Loucy (cell line): ENCODE data around the gene PRR15.

Experiments used
- H2AFZ ChIP-seq: fragments of 200-600 bp; sonication (generic); 2 replicates; pipeline ENCODE4 v1.6.0; 2016; ENCODE audit warnings: antibody characterized with exemption, mild to moderate bottlenecking, low read length, moderate library complexity
- H3F3A ChIP-seq: fragments of 200-600 bp; 2 replicates; pipeline ENCODE4 v1.6.0; 2016; ENCODE audit warnings: antibody characterized with exemption, low read depth, mild to moderate bottlenecking
- H3K27me3 ChIP-seq: fragments of 200-600 bp; sonication (generic); 2 replicates; pipeline ENCODE4 v1.6.1; 2014; ENCODE audit warnings: low read length, mild to moderate bottlenecking; ENCODE audit not compliant: insufficient read depth, poor library complexity, severe bottlenecking
- H3K36me3 ChIP-seq: fragments of 200-600 bp; sonication (generic); 2 replicates; pipeline ENCODE4 v1.6.1; 2016; ENCODE audit warnings: low read length; ENCODE audit not compliant: insufficient read depth
- H3K4me1 ChIP-seq: fragments of 200-600 bp; sonication (generic); 2 replicates; pipeline ENCODE4 v1.5.1; 2014; ENCODE audit warnings: low read length, mild to moderate bottlenecking; ENCODE audit not compliant: insufficient read depth, poor library complexity, severe bottlenecking
- H3K4me2 ChIP-seq: fragments of 200-600 bp; sonication (generic); 2 replicates; pipeline ENCODE4 v1.6.0; 2014; ENCODE audit warnings: antibody characterized with exemption, low read length, low read depth, mild to moderate bottlenecking; ENCODE audit not compliant: poor library complexity, severe bottlenecking
- H3K4me3 ChIP-seq: fragments of 200-600 bp; sonication (generic); 2 replicates; pipeline ENCODE4 v1.5.1; 2014; ENCODE audit warnings: low read length, mild to moderate bottlenecking, mixed read lengths; ENCODE audit not compliant: poor library complexity, severe bottlenecking
- H3K79me2 ChIP-seq: fragments of 200-600 bp; sonication (generic); 2 replicates; pipeline ENCODE4 v1.6.1; 2014; ENCODE audit warnings: low read length; ENCODE audit not compliant: insufficient read depth
- H3K9ac ChIP-seq: fragments of 200-600 bp; sonication (generic); 2 replicates; pipeline ENCODE4 v1.6.0; 2014; ENCODE audit warnings: mild to moderate bottlenecking, low read depth, low read length, moderate library complexity; ENCODE audit not compliant: poor library complexity, severe bottlenecking
- H3K9me2 ChIP-seq: fragments of 200-600 bp; sonication (generic); replicated peaks from 2 replicates; pipeline ENCODE4 v1.6.1; 2016; ENCODE audit warnings: low read depth, low read length, mixed read lengths
- H3K9me3 ChIP-seq: fragments of 200-600 bp; sonication (generic); 2 replicates; pipeline ENCODE4 v1.6.1; 2014; ENCODE audit warnings: mild to moderate bottlenecking, antibody characterized with exemption, low read length, low read depth; ENCODE audit not compliant: insufficient read depth
- H4K20me1 ChIP-seq: fragments of 200-600 bp; sonication (generic); 2 replicates; pipeline ENCODE4 v1.6.0; 2014; ENCODE audit warnings: antibody characterized with exemption, low read length, mild to moderate bottlenecking; ENCODE audit not compliant: insufficient read depth, poor library complexity, severe bottlenecking
- EZH2phosphoT487 ChIP-seq: fragments of 200-600 bp; IDR thresholded peaks from 2 replicates; pipeline ENCODE4 v1.6.1; 2018; ENCODE audit warnings: antibody characterized with exemption, mild to moderate bottlenecking, moderate library complexity, borderline replicate concordance
- TF ChIP-seq, protein P1 (sequence below): fragments of 200-600 bp; sonication (generic); conservative IDR thresholded peaks from 2 replicates; pipeline ENCODE4 v1.5.1; 2014; ENCODE audit warnings: mild to moderate bottlenecking, antibody characterized with exemption, low read length

PRR15 gene

DNA sequence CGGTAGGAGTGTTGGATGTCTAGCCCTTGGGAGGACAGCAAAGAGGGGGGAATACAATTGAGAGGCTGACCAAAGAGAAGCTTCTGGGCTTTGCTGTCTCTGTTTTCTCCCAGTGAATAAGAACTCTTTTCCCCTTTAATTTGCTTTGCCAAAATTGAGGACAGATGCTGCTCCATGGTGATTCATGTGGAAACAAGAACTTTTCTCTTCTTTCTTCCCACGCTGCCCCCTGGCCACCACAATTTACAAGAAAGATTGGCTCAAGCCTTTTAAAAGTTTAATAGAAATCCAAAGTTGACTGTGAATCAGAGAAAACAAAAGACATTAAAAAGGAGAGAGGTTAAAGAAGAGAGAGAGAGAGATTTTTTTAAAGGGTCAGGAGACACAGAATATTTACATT is 49.0 kb downstream of the PRR15 start:
- no peak overlapping the region for H3K9ac ChIP-seq
- peaks cover 4% of the 10 kb centered on the region for H3K4me1 ChIP-seq
- H2AFZ ChIP-seq = no peak overlapping the region
- H3K4me3 ChIP-seq = no peak overlapping the region
- no peaks in the 10 kb centered on the region for H3K9me3 ChIP-seq
- H3K79me2 ChIP-seq = no peaks in the 10 kb centered on the region
- TF ChIP-seq, protein P1, sequence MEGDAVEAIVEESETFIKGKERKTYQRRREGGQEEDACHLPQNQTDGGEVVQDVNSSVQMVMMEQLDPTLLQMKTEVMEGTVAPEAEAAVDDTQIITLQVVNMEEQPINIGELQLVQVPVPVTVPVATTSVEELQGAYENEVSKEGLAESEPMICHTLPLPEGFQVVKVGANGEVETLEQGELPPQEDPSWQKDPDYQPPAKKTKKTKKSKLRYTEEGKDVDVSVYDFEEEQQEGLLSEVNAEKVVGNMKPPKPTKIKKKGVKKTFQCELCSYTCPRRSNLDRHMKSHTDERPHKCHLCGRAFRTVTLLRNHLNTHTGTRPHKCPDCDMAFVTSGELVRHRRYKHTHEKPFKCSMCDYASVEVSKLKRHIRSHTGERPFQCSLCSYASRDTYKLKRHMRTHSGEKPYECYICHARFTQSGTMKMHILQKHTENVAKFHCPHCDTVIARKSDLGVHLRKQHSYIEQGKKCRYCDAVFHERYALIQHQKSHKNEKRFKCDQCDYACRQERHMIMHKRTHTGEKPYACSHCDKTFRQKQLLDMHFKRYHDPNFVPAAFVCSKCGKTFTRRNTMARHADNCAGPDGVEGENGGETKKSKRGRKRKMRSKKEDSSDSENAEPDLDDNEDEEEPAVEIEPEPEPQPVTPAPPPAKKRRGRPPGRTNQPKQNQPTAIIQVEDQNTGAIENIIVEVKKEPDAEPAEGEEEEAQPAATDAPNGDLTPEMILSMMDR = no peak
- no peak for TF ChIP-seq EZH2phosphoT487
- no peaks in the 10 kb centered on the region for H3K9me2 ChIP-seq
- H3F3A ChIP-seq = no peaks in the 10 kb centered on the region
- H3K27me3 ChIP-seq = no peaks in the 10 kb centered on the region
- no peaks in the 10 kb centered on the region for H4K20me1 ChIP-seq
- H3K36me3 ChIP-seq = no peaks in the 10 kb centered on the region
- H3K4me2 ChIP-seq = no peak overlapping the region

- H3K9me2 ChIP-seq = no peaks in the 10 kb centered on the region
- TF ChIP-seq, protein P1 = no peak
- no peak for TF ChIP-seq EZH2phosphoT487
- H3K4me1 ChIP-seq = peaks cover 4% of the 10 kb centered on the region
- H3K27me3 ChIP-seq = no peaks in the 10 kb centered on the region
- no peaks in the 10 kb centered on the region for H3K9me3 ChIP-seq
- H3K4me2 ChIP-seq = no peak overlapping the region
- H2AFZ ChIP-seq = no peak overlapping the region
- H3F3A ChIP-seq = no peaks in the 10 kb centered on the region
- no peaks in the 10 kb centered on the region for H3K79me2 ChIP-seq
- no peak overlapping the region for H3K9ac ChIP-seq
- H4K20me1 ChIP-seq = no peaks in the 10 kb centered on the region
- no peak overlapping the region for H3K4me3 ChIP-seq
- H3K36me3 ChIP-seq = no peaks in the 10 kb centered on the region
Measured at GRCh38 chr7:29613100-29613499, 49.5 kb downstream of the PRR15 start.

GRCh38 chr7:29614229-29614628 is 50.6 kb downstream of the PRR15 start:
- Histone ChIP-seq H3K4me2 (no peak overlapping the region), H3K4me3 (no peak overlapping the region), H3K9ac (no peak overlapping the region), H3K9me3 (no peaks in the 10 kb centered on the region), H4K20me1 (no peaks in the 10 kb centered on the region), H3K36me3 (no peaks in the 10 kb centered on the region), H2AFZ (no peak overlapping the region), H3F3A (no peaks in the 10 kb centered on the region), H3K4me1 (no peaks in the 10 kb centered on the region), H3K9me2 (no peaks in the 10 kb centered on the region), H3K79me2 (no peaks in the 10 kb centered on the region), H3K27me3 (no peaks in the 10 kb centered on the region)
- TF ChIP-seq EZH2phosphoT487 = no peak
- TF ChIP-seq, protein P1 = no peak
